K562 (cell line): ENCODE data around the gene TMEM273. TPM values are rescaled to one million over a fixed set of nuclear protein-coding genes. Genes with fewer than 3 reads are reported as not detected.

Source experiments
- ATAC-seq: fragments of 200-7000 bp; cut with Tn5 transposase; 3 replicates; pipeline ENCODE4 v1.9.1; 2020; ENCODE audit warnings: moderate library complexity
- BruUV-seq: library from RNA; stranded (reverse); fragments of 400-500 nt; replicated peaks from 2 replicates; lab custom pipeline; 2021; lab: Mats Ljungman, UMichigan
- CTCF ChIA-PET: fragments of 300-600 bp; formaldehyde crosslinking; extraction: SDS; loops from one replicate; lab custom pipeline; 2021; ENCODE audit warnings: low intra/inter-chr PET ratio; lab: Yijun Ruan, JAX
- POLR2A ChIA-PET: fragments of 300-600, 350-650 bp; sonication (Branson Sonifier 250); formaldehyde crosslinking; extraction: SDS; loops from one replicate; lab custom pipeline; 2021; ENCODE audit warnings: antibody characterized with exemption, inconsistent platforms; lab: Yijun Ruan, JAX
- DNase-seq, 4 experiments: peaks; one replicate each; pipeline versions ENCODE4 v3.0.0 to v3.0.0-alpha.2; 2011 to 2018; ENCODE audit warnings: low spot score in 3 of 4, mixed read lengths in 3 of 4; ENCODE audit errors: extremely low read depth in 1 of 4
- FAIRE-seq: peaks from 2 replicates; lab custom pipeline; 2011; peaks lifted over from hg19 to GRCh38; lab: Jason Lieb, UNC
- H2AFZ ChIP-seq: 2 replicates; pipeline ENCODE4 v1.6.0; 2011; ENCODE audit warnings: low read depth, low read length, control low read depth, inconsistent platforms
- H3K27ac ChIP-seq: fragments of 200-600 bp; 3 replicates; pipeline ENCODE4 v1.8.0; 2011; ENCODE audit warnings: low read depth, mild to moderate bottlenecking, control low read depth, inconsistent platforms, low read length, moderate library complexity, mixed read lengths; ENCODE audit errors: extremely low read depth
- H3K27me3 ChIP-seq, 2 experiments: fragments of 300-600 bp in 1 of 2; 2 replicates in 1 of 2; 3 replicates in 1 of 2; pipeline versions ENCODE4 v1.6.0 to v1.8.0; 2011; ENCODE audit warnings: inconsistent platforms in 2 of 2, low read length in 2 of 2, mild to moderate bottlenecking in 1 of 2, mixed read lengths in 1 of 2, moderate library complexity in 1 of 2; ENCODE audit not compliant: control insufficient read depth in 2 of 2, insufficient read depth in 2 of 2
- H3K36me3 ChIP-seq: fragments of 300-600 bp; 3 replicates; pipeline ENCODE4 v1.8.0; 2011; ENCODE audit warnings: mild to moderate bottlenecking, low read length, inconsistent platforms; ENCODE audit not compliant: control insufficient read depth, insufficient read depth
- H3K4me1 ChIP-seq, 2 experiments: fragments of 200-600 bp in 1 of 2; replicated peaks in 1 of 2; 2 replicates in 1 of 2; 3 replicates in 1 of 2; pipeline versions ENCODE4 v1.5.1 to v1.8.0; 2011; ENCODE audit warnings: inconsistent platforms in 2 of 2, low read length in 2 of 2, mild to moderate bottlenecking in 1 of 2, mixed read lengths in 1 of 2, moderate library complexity in 1 of 2; ENCODE audit not compliant: control insufficient read depth in 2 of 2, insufficient read depth in 2 of 2
- H3K4me2 ChIP-seq: 2 replicates; pipeline ENCODE4 v1.6.1; 2011; ENCODE audit warnings: low read length, control low read depth, inconsistent platforms, mixed read lengths; ENCODE audit not compliant: insufficient read depth
- H3K4me3 ChIP-seq: fragments of 200-600 bp; sonication (generic), shearing (Covaris generic); 2 replicates; pipeline ENCODE4 v1.5.1; 2016; ENCODE audit warnings: control low read depth, inconsistent platforms
- H3K79me2 ChIP-seq: fragments of 200-600 bp; 3 replicates; pipeline ENCODE4 v1.8.0; 2011; ENCODE audit warnings: low read length, inconsistent platforms; ENCODE audit not compliant: control insufficient read depth, insufficient read depth
- H3K9ac ChIP-seq, 2 experiments: 2 replicates each; pipeline versions ENCODE4 v1.6.0 to v1.6.1; 2011; ENCODE audit warnings: low read depth in 2 of 2, low read length in 2 of 2, control low read depth in 1 of 2, inconsistent platforms in 1 of 2, mild to moderate bottlenecking in 1 of 2, mixed read lengths in 1 of 2; ENCODE audit not compliant: insufficient read depth in 1 of 2
- H3K9me1 ChIP-seq: one replicate; pipeline ENCODE4 v1.6.0; 2011; ENCODE audit warnings: inconsistent platforms, mild to moderate bottlenecking, low read length, moderate library complexity; ENCODE audit not compliant: control insufficient read depth, insufficient read depth
- H3K9me3 ChIP-seq: replicated peaks from 2 replicates; pipeline ENCODE4 v1.5.1; 2011; ENCODE audit warnings: low read depth, low read length, inconsistent platforms; ENCODE audit not compliant: control insufficient read depth, insufficient read depth
- H4K20me1 ChIP-seq: replicated peaks from 2 replicates; pipeline ENCODE4 v1.6.1; 2011; ENCODE audit warnings: low read length, inconsistent platforms, mixed read lengths; ENCODE audit not compliant: control insufficient read depth, insufficient read depth
- HDAC1 ChIP-seq, 2 experiments: fragments of 450-650 bp; IDR thresholded peaks; 2 replicates each; pipeline ENCODE4 v1.6.1; 2016 to 2017; ENCODE audit warnings: inconsistent platforms in 1 of 2, mild to moderate bottlenecking in 1 of 2, moderate library complexity in 1 of 2
- SUPT5H ChIP-seq: fragments of 450-650 bp; IDR thresholded peaks from 2 replicates; pipeline ENCODE4 v1.6.1; 2016
- TCF7L2 ChIP-seq: fragments of 150-350 bp; IDR thresholded peaks from 2 replicates; pipeline ENCODE4 v1.6.1; 2016; ENCODE audit warnings: low read depth, mild to moderate bottlenecking, low read length, moderate library complexity
- ZKSCAN3 ChIP-seq: fragments of 250-450 bp; sonication (Bioruptor Pico); IDR thresholded peaks from 2 replicates; pipeline ENCODE4 v1.4.0; 2020
- ZNF431 ChIP-seq: sonication (generic); formaldehyde crosslinking; IDR thresholded peaks from 2 replicates; pipeline ENCODE4 v1.8.0; 2022; ENCODE audit warnings: mild to moderate bottlenecking, missing genetic modification reagents
- ZNF830 ChIP-seq: fragments of 250-450 bp; sonication (Bioruptor Pico); IDR thresholded peaks from 2 replicates; pipeline ENCODE4 v1.5.0; 2021; ENCODE audit warnings: mild to moderate bottlenecking
- WGBS: fragments of 100-300 bp; shearing (Covaris generic); methylation state at CpG from one replicate; pipeline ENCODE4 v1.1.6; 2016; ENCODE audit warnings: low coverage, mixed read lengths; ENCODE audit not compliant: insufficient coverage; ENCODE audit errors: missing lambda C conversion rate; 5-methylcytosine and 5-hydroxymethylcytosine counted together
- in situ Hi-C: fragments of 300-500 bp; cut with MboI; formaldehyde crosslinking; loops from 4 replicates; pipeline ENCODE4 v1.15.0; 2018; ENCODE audit warnings: inconsistent platforms, mixed read lengths
- intact Hi-C: fragments of 100-400 bp; cut with micrococcal nuclease; formaldehyde crosslinking; loops from 2 replicates; pipeline ENCODE4 v1.14.2; 2022
- polyA plus RNA-seq, 8 experiments: library from polyadenylated mRNA; depleted of rRNA in 4 of 8; stranded (reverse) in 5 of 8; unstranded in 3 of 8; fragments of >200 nt; fragmentation: Nextera tagmentation in 2 of 8; fragmentation: Illumina TruSeq in 1 of 8; extraction: Ambion mirVana in 2 of 8; extraction: Trizol in 1 of 8; gene quantifications; 2 replicates each; pipeline versions ENCODE4 v1.2.1 to v1.2.3, GENCODE V29; 2011 to 2014; ENCODE audit warnings: inconsistent platforms in 1 of 8, missing spikeins in 1 of 8
- total RNA-seq, 7 experiments: library from RNA; depleted of rRNA in 6 of 7; stranded (reverse); fragments of >200 nt in 6 of 7; fragmentation: Illumina TruSeq in 2 of 7; extraction: Trizol in 2 of 7; gene quantifications; 2 replicates each; pipeline versions ENCODE4 v1.2.1 to v1.2.3, GENCODE V29; 2011 to 2021; ENCODE audit warnings: low replicate concordance in 1 of 7
- TF ChIP-seq, protein P1 (sequence below): fragments of 450-650 bp; formaldehyde crosslinking; IDR thresholded peaks from 2 replicates; pipeline ENCODE4 v1.4.0; 2020; ENCODE audit warnings: mild to moderate bottlenecking, moderate library complexity
- TF ChIP-seq, protein P2 (sequence below): fragments of 450-650 bp; formaldehyde crosslinking; IDR thresholded peaks from 2 replicates; pipeline ENCODE4 v1.4.0; 2022; ENCODE audit warnings: missing genetic modification characterization
- TF ChIP-seq, protein P3 (sequence below), 2 experiments: fragments of 450-650 bp; conservative IDR thresholded peaks; 2 replicates each; pipeline ENCODE4 v1.6.1; 2017; ENCODE audit warnings: mild to moderate bottlenecking in 2 of 2, moderate library complexity in 2 of 2
- TF ChIP-seq, protein P4 (sequence below), 2 experiments: IDR thresholded peaks in 1 of 2; conservative IDR thresholded peaks in 1 of 2; 2 replicates each; pipeline ENCODE4 v1.6.1; 2016; ENCODE audit warnings: low read depth in 2 of 2, mild to moderate bottlenecking in 1 of 2, missing compliant biosample characterization in 1 of 2, missing genetic modification characterization in 1 of 2, moderate library complexity in 1 of 2
- TF ChIP-seq, protein P5 (sequence below): sonication (generic); formaldehyde crosslinking; IDR thresholded peaks from 2 replicates; pipeline ENCODE4 v1.8.0; 2022; ENCODE audit warnings: mild to moderate bottlenecking, missing genetic modification reagents

The TMEM273 gene
- total and polyA plus RNA-seq, 9 of the 15 experiments (the other 6 are each of a cell fraction or from before 2014, with no cell fraction given) = 39.2 to 131 (median 95.6) TPM

DNA sequence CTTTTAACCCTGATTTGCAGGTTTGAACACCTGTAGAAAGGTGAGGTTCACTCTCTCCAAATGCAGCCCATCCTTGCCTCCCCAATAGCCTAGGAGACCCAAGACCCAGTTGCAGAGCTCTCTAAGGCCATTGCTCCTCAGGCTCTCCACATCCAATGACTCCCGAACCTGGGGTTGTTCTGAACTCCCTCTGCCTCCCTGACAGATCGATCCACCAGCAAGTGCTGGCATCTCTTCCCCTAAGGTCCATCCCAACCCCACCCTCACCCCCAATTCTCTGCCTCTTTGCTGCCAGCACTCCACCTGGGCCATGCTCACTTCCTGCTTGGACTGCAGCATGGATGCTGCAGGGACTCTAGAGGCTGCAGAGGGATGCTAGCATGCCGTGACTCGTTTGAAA is 35.1 kb downstream of the TMEM273 start (continued):
- TF ChIP-seq, protein P1, sequence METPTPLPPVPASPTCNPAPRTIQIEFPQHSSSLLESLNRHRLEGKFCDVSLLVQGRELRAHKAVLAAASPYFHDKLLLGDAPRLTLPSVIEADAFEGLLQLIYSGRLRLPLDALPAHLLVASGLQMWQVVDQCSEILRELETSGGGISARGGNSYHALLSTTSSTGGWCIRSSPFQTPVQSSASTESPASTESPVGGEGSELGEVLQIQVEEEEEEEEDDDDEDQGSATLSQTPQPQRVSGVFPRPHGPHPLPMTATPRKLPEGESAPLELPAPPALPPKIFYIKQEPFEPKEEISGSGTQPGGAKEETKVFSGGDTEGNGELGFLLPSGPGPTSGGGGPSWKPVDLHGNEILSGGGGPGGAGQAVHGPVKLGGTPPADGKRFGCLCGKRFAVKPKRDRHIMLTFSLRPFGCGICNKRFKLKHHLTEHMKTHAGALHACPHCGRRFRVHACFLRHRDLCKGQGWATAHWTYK (CRISPR knock-in tag) = 0 out of 2 replicates have a peak, but pooled peaks have one; percentile 24
- TF ChIP-seq SUPT5H (peak; percentile 35; the same call in 1 of the 2 replicates), ZKSCAN3 (no peak)
- TF ChIP-seq, protein P2, sequence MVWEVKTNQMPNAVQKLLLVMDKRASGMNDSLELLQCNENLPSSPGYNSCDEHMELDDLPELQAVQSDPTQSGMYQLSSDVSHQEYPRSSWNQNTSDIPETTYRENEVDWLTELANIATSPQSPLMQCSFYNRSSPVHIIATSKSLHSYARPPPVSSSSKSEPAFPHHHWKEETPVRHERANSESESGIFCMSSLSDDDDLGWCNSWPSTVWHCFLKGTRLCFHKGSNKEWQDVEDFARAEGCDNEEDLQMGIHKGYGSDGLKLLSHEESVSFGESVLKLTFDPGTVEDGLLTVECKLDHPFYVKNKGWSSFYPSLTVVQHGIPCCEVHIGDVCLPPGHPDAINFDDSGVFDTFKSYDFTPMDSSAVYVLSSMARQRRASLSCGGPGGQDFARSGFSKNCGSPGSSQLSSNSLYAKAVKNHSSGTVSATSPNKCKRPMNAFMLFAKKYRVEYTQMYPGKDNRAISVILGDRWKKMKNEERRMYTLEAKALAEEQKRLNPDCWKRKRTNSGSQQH (CRISPR knock-in tag) = 0 out of 2 replicates have a peak, but pooled peaks have one; percentile 17

DNA sequence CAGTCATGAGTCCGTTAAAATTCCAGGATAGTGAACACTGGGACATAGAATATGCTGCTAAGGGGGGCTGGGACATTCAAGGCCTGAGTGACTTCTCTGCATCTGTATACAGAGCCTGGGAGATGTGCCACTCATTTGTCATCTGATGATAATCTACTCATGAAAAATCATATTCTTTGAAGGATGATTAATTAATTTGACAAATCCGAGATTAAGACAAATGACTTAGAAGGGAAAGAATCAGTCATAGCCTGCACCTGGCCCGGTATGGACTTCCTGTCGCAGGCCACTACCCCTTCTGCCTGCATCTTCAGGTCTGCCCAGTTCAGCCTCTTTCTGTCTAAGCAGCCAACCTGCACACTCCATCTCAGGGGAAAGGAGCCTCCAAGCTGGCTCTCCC is 35.5 kb downstream of the TMEM273 start:
- Histone ChIP-seq H3K27ac (no peak overlapping the region), H3K9me3 (no peaks in the 10 kb centered on the region), H3K9me1 (no peaks in the 10 kb centered on the region), H3K4me1 (peaks cover 10 to 23% of the 10 kb centered on the region in 2 experiments; a peak in 3 of 5 replicates), H4K20me1 (no peaks in the 10 kb centered on the region), H3K79me2 (no peaks in the 10 kb centered on the region), H3K4me2 (no peak overlapping the region), H3K4me3 (no peak overlapping the region), H3K36me3 (peaks cover 24% of the 10 kb centered on the region; the same call in 1 of the 3 replicates), H2AFZ (no peak overlapping the region), H3K27me3 (no peaks in the 10 kb centered on the region), H3K9ac (no peak overlapping the region)
- BruUV-seq = no TSS peak
- ATAC-seq (no peak), DNase-seq (no peak), FAIRE-seq (no peak)
- in situ Hi-C loops (no loop called here), intact Hi-C loops (no loop called here)
- ChIA-PET CTCF (no interaction called here), POLR2A (interaction anchor here (1.0 to 1.5 kb wide), 2 partner anchors 9 to 12 kb away, joined by 4 to 5 read pairs; no protein-coding TSS in a partner anchor)
- WGBS = 68% methylated on average over 4 of the region's 4 CpGs
- TF ChIP-seq ZNF830 (CRISPR knock-in tag) (0 out of 2 replicates have a peak, but pooled peaks have one; percentile 9), ZNF431 (CRISPR knock-in tag) (no peak), TCF7L2 (no peak), HDAC1 (IDR thresholded peaks at IDR 0.05) (no peak)
- TF ChIP-seq, protein P3, sequence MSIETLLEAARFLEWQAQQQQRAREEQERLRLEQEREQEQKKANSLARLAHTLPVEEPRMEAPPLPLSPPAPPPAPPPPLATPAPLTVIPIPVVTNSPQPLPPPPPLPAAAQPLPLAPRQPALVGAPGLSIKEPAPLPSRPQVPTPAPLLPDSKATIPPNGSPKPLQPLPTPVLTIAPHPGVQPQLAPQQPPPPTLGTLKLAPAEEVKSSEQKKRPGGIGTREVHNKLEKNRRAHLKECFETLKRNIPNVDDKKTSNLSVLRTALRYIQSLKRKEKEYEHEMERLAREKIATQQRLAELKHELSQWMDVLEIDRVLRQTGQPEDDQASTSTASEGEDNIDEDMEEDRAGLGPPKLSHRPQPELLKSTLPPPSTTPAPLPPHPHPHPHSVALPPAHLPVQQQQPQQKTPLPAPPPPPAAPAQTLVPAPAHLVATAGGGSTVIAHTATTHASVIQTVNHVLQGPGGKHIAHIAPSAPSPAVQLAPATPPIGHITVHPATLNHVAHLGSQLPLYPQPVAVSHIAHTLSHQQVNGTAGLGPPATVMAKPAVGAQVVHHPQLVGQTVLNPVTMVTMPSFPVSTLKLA (conservative IDR thresholded peaks at IDR 0.05) = no peak
- TF ChIP-seq, protein P4, sequence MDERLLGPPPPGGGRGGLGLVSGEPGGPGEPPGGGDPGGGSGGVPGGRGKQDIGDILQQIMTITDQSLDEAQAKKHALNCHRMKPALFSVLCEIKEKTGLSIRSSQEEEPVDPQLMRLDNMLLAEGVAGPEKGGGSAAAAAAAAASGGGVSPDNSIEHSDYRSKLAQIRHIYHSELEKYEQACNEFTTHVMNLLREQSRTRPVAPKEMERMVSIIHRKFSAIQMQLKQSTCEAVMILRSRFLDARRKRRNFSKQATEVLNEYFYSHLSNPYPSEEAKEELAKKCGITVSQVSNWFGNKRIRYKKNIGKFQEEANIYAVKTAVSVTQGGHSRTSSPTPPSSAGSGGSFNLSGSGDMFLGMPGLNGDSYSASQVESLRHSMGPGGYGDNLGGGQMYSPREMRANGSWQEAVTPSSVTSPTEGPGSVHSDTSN (CRISPR knock-in tag; IDR thresholded peaks at IDR 0.05; ENCODE audit: low read depth) = no peak
- TF ChIP-seq, protein P4 (tag; conservative IDR thresholded peaks at IDR 0.05; ENCODE audit: low read depth) = peak; percentile 39; the same call in 1 of the 2 replicates
- TF ChIP-seq, protein P5, sequence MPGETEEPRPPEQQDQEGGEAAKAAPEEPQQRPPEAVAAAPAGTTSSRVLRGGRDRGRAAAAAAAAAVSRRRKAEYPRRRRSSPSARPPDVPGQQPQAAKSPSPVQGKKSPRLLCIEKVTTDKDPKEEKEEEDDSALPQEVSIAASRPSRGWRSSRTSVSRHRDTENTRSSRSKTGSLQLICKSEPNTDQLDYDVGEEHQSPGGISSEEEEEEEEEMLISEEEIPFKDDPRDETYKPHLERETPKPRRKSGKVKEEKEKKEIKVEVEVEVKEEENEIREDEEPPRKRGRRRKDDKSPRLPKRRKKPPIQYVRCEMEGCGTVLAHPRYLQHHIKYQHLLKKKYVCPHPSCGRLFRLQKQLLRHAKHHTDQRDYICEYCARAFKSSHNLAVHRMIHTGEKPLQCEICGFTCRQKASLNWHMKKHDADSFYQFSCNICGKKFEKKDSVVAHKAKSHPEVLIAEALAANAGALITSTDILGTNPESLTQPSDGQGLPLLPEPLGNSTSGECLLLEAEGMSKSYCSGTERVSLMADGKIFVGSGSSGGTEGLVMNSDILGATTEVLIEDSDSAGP (CRISPR knock-in tag) = no peak
